Adrenal gland (tissue), 5 donors: ENCODE results near the gene TDRD1.

Source experiments
- CTCF ChIP-seq, 6 experiments: fragments of 450-650 bp in 4 of 6; fragments of 200-600 bp in 2 of 6; sonication (generic) in 1 of 6; IDR thresholded peaks; 1 replicate in 5 of 6; 2 replicates in 1 of 6; pipeline versions ENCODE4 v1.5.1 to v1.8.0; 2016 to 2021; ENCODE audit warnings: antibody characterized with exemption in 6 of 6, mild to moderate bottlenecking in 2 of 6, moderate library complexity in 1 of 6
- POLR2A ChIP-seq, 2 donors: fragments of 450-650 bp; IDR thresholded peaks; one replicate each; pipeline ENCODE4 v1.6.1; 2017; ENCODE audit warnings: antibody characterized with exemption in 2 of 2, mild to moderate bottlenecking in 2 of 2, moderate library complexity in 1 of 2
- donor health status: DM: no; HTN: no; CAD: no.

GRCh38 chr10:114176511-114176910, 2.6 kb upstream of the TDRD1 start:
- TF ChIP-seq CTCF (IDR thresholded peaks at IDR 0.05), result no peak
- no peak for TF ChIP-seq POLR2A (IDR thresholded peaks at IDR 0.05)
